H9 (cell line): ENCODE measurements around the gene ZNF764. TPM values are rescaled to one million over a fixed set of nuclear protein-coding genes. Genes with fewer than 3 reads are reported as not detected.

Source experiments
- DNase-seq: peaks from one replicate; pipeline ENCODE4 v3.0.0-alpha.2; 2017
- H2AFZ ChIP-seq: one replicate; pipeline ENCODE4 v1.6.1; 2013; ENCODE audit warnings: mild to moderate bottlenecking, low read length, control low read depth, moderate library complexity
- H2AK5ac ChIP-seq: 2 replicates; pipeline ENCODE4 v1.6.1; 2013; ENCODE audit warnings: low read length, control low read depth, mixed read lengths; ENCODE audit not compliant: insufficient read length
- H2BK120ac ChIP-seq: one replicate; pipeline ENCODE4 v1.6.1; 2013; ENCODE audit warnings: low read depth, mild to moderate bottlenecking, low read length, control low read depth, inconsistent platforms; ENCODE audit not compliant: poor library complexity, severe bottlenecking
- H2BK12ac ChIP-seq: 2 replicates; pipeline ENCODE4 v1.6.1; 2013; ENCODE audit warnings: low read length, control low read depth, mixed read lengths, low read depth; ENCODE audit not compliant: insufficient read length
- H2BK15ac ChIP-seq: 2 replicates; pipeline ENCODE4 v1.6.1; 2013; ENCODE audit warnings: low read depth, low read length, control low read depth
- H2BK20ac ChIP-seq: one replicate; pipeline ENCODE4 v1.6.1; 2013; ENCODE audit warnings: low read depth, mild to moderate bottlenecking, low read length, control low read depth, inconsistent platforms; ENCODE audit not compliant: poor library complexity, severe bottlenecking
- H2BK5ac ChIP-seq: 2 replicates; pipeline ENCODE4 v1.6.1; 2013; ENCODE audit warnings: low read length, control low read depth, mixed read lengths; ENCODE audit not compliant: insufficient read length
- H3K14ac ChIP-seq: 2 replicates; pipeline ENCODE4 v1.6.1; 2013; ENCODE audit warnings: low read length, control low read depth; ENCODE audit not compliant: insufficient read depth
- H3K18ac ChIP-seq: 2 replicates; pipeline ENCODE4 v1.6.1; 2013; ENCODE audit warnings: low read depth, mild to moderate bottlenecking, mixed read lengths, low read length, control low read depth; ENCODE audit not compliant: insufficient read length
- H3K23ac ChIP-seq: 2 replicates; pipeline ENCODE4 v1.6.1; 2013; ENCODE audit warnings: low read length, control low read depth, mixed read lengths, low read depth; ENCODE audit not compliant: insufficient read length
- H3K23me2 ChIP-seq: 2 replicates; pipeline ENCODE4 v1.6.1; 2013; ENCODE audit warnings: low read depth, mild to moderate bottlenecking, mixed read lengths, low read length, control low read depth; ENCODE audit not compliant: insufficient read length, poor library complexity, severe bottlenecking
- H3K27ac ChIP-seq: 2 replicates; pipeline ENCODE4 v1.5.1; 2013; ENCODE audit warnings: low read length, control low read depth, mixed read lengths, low read depth; ENCODE audit not compliant: insufficient read length
- H3K27me3 ChIP-seq: 2 replicates; pipeline ENCODE4 v1.6.1; 2013; ENCODE audit warnings: low read length, control low read depth, inconsistent platforms; ENCODE audit not compliant: insufficient read depth
- H3K4ac ChIP-seq: 2 replicates; pipeline ENCODE4 v1.6.1; 2013; ENCODE audit warnings: low read depth, mild to moderate bottlenecking, control low read depth, inconsistent platforms, low read length, moderate library complexity
- H3K4me1 ChIP-seq: 2 replicates; pipeline ENCODE4 v1.6.1; 2013; ENCODE audit warnings: low read length, control low read depth, inconsistent platforms; ENCODE audit not compliant: insufficient read depth
- H3K4me2 ChIP-seq: 2 replicates; pipeline ENCODE4 v1.6.1; 2013; ENCODE audit warnings: low read length, control low read depth, mixed read lengths; ENCODE audit not compliant: insufficient read length, insufficient read depth
- H3K56ac ChIP-seq: 2 replicates; pipeline ENCODE4 v1.6.1; 2013; ENCODE audit warnings: low read depth, mild to moderate bottlenecking, mixed read lengths, low read length, control low read depth; ENCODE audit not compliant: insufficient read length
- H3K79me1 ChIP-seq: 2 replicates; pipeline ENCODE4 v1.6.1; 2013; ENCODE audit warnings: low read depth, mild to moderate bottlenecking, moderate library complexity, low read length, control low read depth, inconsistent platforms; ENCODE audit not compliant: insufficient read depth, poor library complexity, severe bottlenecking
- H3K79me2 ChIP-seq: 2 replicates; pipeline ENCODE4 v1.6.1; 2013; ENCODE audit warnings: low read length, control low read depth, inconsistent platforms; ENCODE audit not compliant: insufficient read depth
- H3K9ac ChIP-seq: 2 replicates; pipeline ENCODE4 v1.6.1; 2013; ENCODE audit warnings: low read length, control low read depth, mixed read lengths; ENCODE audit not compliant: insufficient read length; ENCODE audit errors: extremely low read depth
- H3K9me3 ChIP-seq: one replicate; pipeline ENCODE4 v1.6.1; 2013; ENCODE audit warnings: low read depth, low read length, inconsistent platforms; ENCODE audit not compliant: control insufficient read depth
- H3T11ph ChIP-seq: one replicate; pipeline ENCODE4 v1.6.1; 2013; ENCODE audit warnings: mild to moderate bottlenecking, low read length, control low read depth, inconsistent platforms
- H4K20me1 ChIP-seq: one replicate; pipeline ENCODE4 v1.6.1; 2013; ENCODE audit not compliant: control insufficient read depth, insufficient read length, insufficient read depth
- H4K5ac ChIP-seq: 2 replicates; pipeline ENCODE4 v1.6.1; 2013; ENCODE audit warnings: low read depth, mild to moderate bottlenecking, mixed read lengths, low read length, control low read depth; ENCODE audit not compliant: insufficient read length
- H4K8ac ChIP-seq: replicated peaks from 2 replicates; pipeline ENCODE4 v1.6.1; 2013; ENCODE audit warnings: low read length, control low read depth, mixed read lengths, low read depth; ENCODE audit not compliant: insufficient read length
- H4K91ac ChIP-seq: 2 replicates; pipeline ENCODE4 v1.6.1; 2013; ENCODE audit warnings: low read depth, mild to moderate bottlenecking, moderate library complexity, mixed read lengths, low read length, control low read depth; ENCODE audit not compliant: insufficient read length
- H3K27ac Mint-ChIP-seq, 3 experiments: 2 replicates in 2 of 3; 3 replicates in 1 of 3; pipeline ENCODE4 v1.8.0; 2020 to 2021; ENCODE audit warnings: mixed read lengths in 3 of 3, mild to moderate bottlenecking in 1 of 3, moderate library complexity in 1 of 3
- H3K27me3 Mint-ChIP-seq: 2 replicates; pipeline ENCODE4 v1.8.0; 2021; ENCODE audit warnings: low read depth, mild to moderate bottlenecking, moderate library complexity, mixed read lengths
- H3K36me3 Mint-ChIP-seq, 3 experiments: 2 replicates in 2 of 3; 3 replicates in 1 of 3; pipeline ENCODE4 v1.8.0; 2020 to 2021; ENCODE audit warnings: low read depth in 3 of 3, mixed read lengths in 3 of 3; ENCODE audit not compliant: insufficient read depth in 1 of 3
- H3K4me1 Mint-ChIP-seq, 2 experiments: 2 replicates each; pipeline ENCODE4 v1.8.0; 2020; ENCODE audit warnings: mixed read lengths in 2 of 2
- H3K4me3 Mint-ChIP-seq, 2 experiments: 2 replicates in 1 of 2; 3 replicates in 1 of 2; pipeline ENCODE4 v1.8.0; 2020 to 2021; ENCODE audit warnings: mild to moderate bottlenecking in 2 of 2, mixed read lengths in 2 of 2, moderate library complexity in 1 of 2
- H3K9me3 Mint-ChIP-seq, 2 experiments: 2 replicates in 1 of 2; 3 replicates in 1 of 2; pipeline ENCODE4 v1.8.0; 2020; ENCODE audit warnings: mild to moderate bottlenecking in 2 of 2, mixed read lengths in 2 of 2, moderate library complexity in 1 of 2
- CTCF ChIP-seq: fragments of 200-600 bp; sonication (generic); conservative IDR thresholded peaks from 3 replicates; pipeline ENCODE4 v1.8.0; 2021; ENCODE audit warnings: antibody characterized with exemption, mild to moderate bottlenecking
- WGBS: extraction: QIAGEN DNeasy Blood & Tissue Kit; methylation state at CpG from one replicate; pipeline ENCODE4 v1.1.7; 2013; ENCODE audit warnings: missing lambda C conversion rate, low lambda C conversion rate, mixed read lengths; ENCODE audit not compliant: insufficient read length; ENCODE audit errors: extremely low coverage; 5-methylcytosine and 5-hydroxymethylcytosine counted together
- total RNA-seq: library from RNA; stranded (reverse); gene quantifications from 2 replicates; pipeline ENCODE4 v1.2.1, GENCODE V29; 2021

The ZNF764 gene
- total RNA-seq, 1 experiment from 2014 or later: 11.4 TPM

- no peak overlapping the region for H3K23ac ChIP-seq
- H3K4me1 ChIP-seq: no peaks in the 10 kb centered on the region; the same call in 1 of the 2 replicates
- no peak overlapping the region for H2BK20ac ChIP-seq
- H3K4me2 ChIP-seq: no peak overlapping the region
- H4K8ac ChIP-seq: no peak overlapping the region
- H3K4ac ChIP-seq: no peak overlapping the region
- no peaks in the 10 kb centered on the region for H3K27me3 ChIP-seq
- no peak overlapping the region for H3T11ph ChIP-seq
- H2BK15ac ChIP-seq: no peak overlapping the region
- no peaks in the 10 kb centered on the region for H3K9me3 ChIP-seq
- no peaks in the 10 kb centered on the region for H3K79me1 ChIP-seq
- no peak overlapping the region for H2BK12ac ChIP-seq
- no peaks in the 10 kb centered on the region for H3K79me2 ChIP-seq
- no peak overlapping the region for H2BK120ac ChIP-seq
- H3K4me3 Mint-ChIP-seq: no peak overlapping the region
- H3K36me3 Mint-ChIP-seq: no peaks in the 10 kb centered on the region
- no peak overlapping the region for H2BK5ac ChIP-seq
- WGBS: no CpG with 5 or more reads among the region's 8 CpGs
- H3K27ac Mint-ChIP-seq: no peak overlapping the region
- H2AK5ac ChIP-seq: no peak overlapping the region
- H3K27ac ChIP-seq: no peak overlapping the region
- H4K20me1 ChIP-seq: no peaks in the 10 kb centered on the region
- H3K9me3 Mint-ChIP-seq: no peaks in the 10 kb centered on the region
- no peak overlapping the region for H4K91ac ChIP-seq
- peaks cover 9% of the 10 kb centered on the region for H3K27me3 Mint-ChIP-seq
- no peak overlapping the region for H3K9ac ChIP-seq
- no peak overlapping the region for H4K5ac ChIP-seq
- H3K4me1 Mint-ChIP-seq: peaks cover 8 to 21% of the 10 kb centered on the region in 2 experiments
- no peak overlapping the region for H3K14ac ChIP-seq
- no peak overlapping the region for H3K56ac ChIP-seq
- no peak overlapping the region for H3K18ac ChIP-seq
- no peak overlapping the region for H2AFZ ChIP-seq
- DNase-seq: no peak
- no peak for TF ChIP-seq CTCF
- peaks cover 8% of the 10 kb centered on the region for H3K23me2 ChIP-seq
Measured at GRCh38 chr16:30565984-30566383, 7.8 kb upstream of the ZNF764 start.
